Natural killer cell (primary cell): ENCODE measurements around the gene AJAP1. TPM values are rescaled to one million over a fixed set of nuclear protein-coding genes. Genes with fewer than 3 reads are reported as not detected.

Experiments
- ATAC-seq, 3 donors: fragments of 150-1000 bp in 2 of 3; fragments of 200-7000 bp in 1 of 3; cut with Tn5 transposase; 1 replicate in 1 of 3; 2 replicates in 2 of 3; pipeline ENCODE4 v1.10.0; 2021; ENCODE audit warnings: mild to moderate bottlenecking in 2 of 3, moderate library complexity in 2 of 3
- DNase-seq, 2 donors: peaks; one replicate each; pipeline versions ENCODE4 v3.0.0 to v3.0.0-alpha.2; 2013 to 2021; ENCODE audit warnings: mixed read lengths in 1 of 2
- H3K27ac ChIP-seq: one replicate; pipeline ENCODE4 v1.5.1; 2013; ENCODE audit warnings: mild to moderate bottlenecking, low read length
- H3K27me3 ChIP-seq: one replicate; pipeline ENCODE4 v1.6.1; 2013; ENCODE audit warnings: low read length; ENCODE audit not compliant: control insufficient read depth, insufficient read depth
- H3K36me3 ChIP-seq: one replicate; pipeline ENCODE4 v1.6.1; 2013; ENCODE audit warnings: low read length; ENCODE audit not compliant: control insufficient read depth, insufficient read depth
- H3K4me1 ChIP-seq: one replicate; pipeline ENCODE4 v1.6.1; 2013; ENCODE audit warnings: low read length; ENCODE audit not compliant: control insufficient read depth, insufficient read depth
- H3K4me3 ChIP-seq: one replicate; pipeline ENCODE4 v1.5.1; 2013; ENCODE audit warnings: low read length
- H3K9me3 ChIP-seq: one replicate; pipeline ENCODE4 v1.6.1; 2013; ENCODE audit warnings: low read length; ENCODE audit not compliant: control insufficient read depth, insufficient read depth
- H3K27ac Mint-ChIP-seq, 2 donors: one replicate each; pipeline ENCODE4 v1.8.0; 2022; ENCODE audit warnings: mild to moderate bottlenecking in 2 of 2, mixed read lengths in 2 of 2, moderate library complexity in 1 of 2
- H3K27me3 Mint-ChIP-seq, 2 donors: one replicate each; pipeline ENCODE4 v1.8.0; 2022; ENCODE audit warnings: low read depth in 2 of 2, mixed read lengths in 2 of 2
- H3K36me3 Mint-ChIP-seq: one replicate; pipeline ENCODE4 v1.8.0; 2022; ENCODE audit warnings: mixed read lengths
- H3K4me1 Mint-ChIP-seq, 2 donors: one replicate each; pipeline ENCODE4 v1.8.0; 2022; ENCODE audit warnings: mixed read lengths in 2 of 2
- H3K4me3 Mint-ChIP-seq: one replicate; pipeline ENCODE4 v1.8.0; 2022; ENCODE audit warnings: mild to moderate bottlenecking, moderate library complexity, mixed read lengths
- H3K9me3 Mint-ChIP-seq, 2 donors: one replicate each; pipeline ENCODE4 v1.8.0; 2022; ENCODE audit warnings: mixed read lengths in 2 of 2
- WGBS: methylation state at CpG from one replicate; pipeline ENCODE4 v1.1.7; 2013; ENCODE audit warnings: missing lambda C conversion rate; ENCODE audit not compliant: insufficient coverage; 5-methylcytosine and 5-hydroxymethylcytosine counted together
- intact Hi-C: fragments of 100-400 bp; cut with micrococcal nuclease; formaldehyde crosslinking; loops from one replicate; pipeline ENCODE4 v1.14.2; 2022
- total RNA-seq, 4 donors: library from RNA; stranded (reverse); fragments of 120-200 nt in 1 of 4; gene quantifications; one replicate each; pipeline versions ENCODE4 v1.2.3 to v1.2.4, GENCODE V29; 2013 to 2022
- TF ChIP-seq, protein P1 (sequence below): fragments of 200-600 bp; IDR thresholded peaks from one replicate; pipeline ENCODE4 v1.8.0; 2022; ENCODE audit warnings: antibody characterized with exemption

Gene AJAP1
- total RNA-seq, 3 donors from 2014 or later (not counting 1 experiment from before 2014, with no cell fraction given) = not detected

DNA sequence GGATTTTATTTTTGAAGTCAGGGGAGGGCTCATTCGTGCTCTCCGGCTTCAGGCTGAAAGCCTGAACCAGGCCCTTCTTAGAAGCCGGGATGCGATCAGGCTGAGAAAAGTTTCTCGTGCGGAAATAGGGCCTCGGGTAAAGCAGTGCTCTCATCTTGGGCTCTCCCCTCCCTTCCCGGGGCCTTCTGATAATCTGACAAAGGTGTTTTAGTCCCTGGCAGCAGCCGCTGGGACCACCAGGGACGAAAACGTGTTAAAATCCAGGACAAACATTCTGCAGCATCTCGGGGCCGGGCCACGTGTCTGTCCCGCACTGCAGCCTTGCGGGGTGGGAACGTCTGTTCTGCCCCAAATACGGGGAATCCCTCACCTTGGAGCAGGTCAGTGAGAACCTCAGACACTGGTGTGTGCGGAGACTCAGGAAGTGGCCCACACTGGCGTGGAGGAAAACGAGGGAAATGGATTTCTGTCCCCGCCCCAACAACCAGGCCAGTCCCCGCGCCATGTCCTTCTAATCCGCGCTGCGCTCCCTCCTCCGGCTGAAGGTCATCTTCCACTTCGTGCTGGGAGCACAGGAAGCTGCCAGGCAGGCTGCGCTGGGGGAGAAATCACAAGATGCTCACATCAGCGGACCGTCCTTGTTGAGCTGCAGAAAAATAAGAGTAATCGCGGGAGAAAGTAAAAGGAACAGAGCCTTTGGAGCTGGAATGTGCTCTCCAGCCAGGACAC, 16.6 kb upstream of the AJAP1 start:
- no peak overlapping the region for H3K4me3 Mint-ChIP-seq
- no peaks in the 10 kb centered on the region for H3K9me3 ChIP-seq
- intact Hi-C loops = no loop called here
- WGBS = 61% methylated on average over 34 of the region's 34 CpGs
- no peaks in the 10 kb centered on the region for H3K27me3 ChIP-seq
- no peaks in the 10 kb centered on the region for H3K4me1 Mint-ChIP-seq
- no peaks in the 10 kb centered on the region for H3K9me3 Mint-ChIP-seq
- H3K36me3 ChIP-seq = no peaks in the 10 kb centered on the region
- DNase-seq = no peak
- peaks cover 8 to 15% of the 10 kb centered on the region in 2 donors for H3K27me3 Mint-ChIP-seq
- TF ChIP-seq, protein P1, sequence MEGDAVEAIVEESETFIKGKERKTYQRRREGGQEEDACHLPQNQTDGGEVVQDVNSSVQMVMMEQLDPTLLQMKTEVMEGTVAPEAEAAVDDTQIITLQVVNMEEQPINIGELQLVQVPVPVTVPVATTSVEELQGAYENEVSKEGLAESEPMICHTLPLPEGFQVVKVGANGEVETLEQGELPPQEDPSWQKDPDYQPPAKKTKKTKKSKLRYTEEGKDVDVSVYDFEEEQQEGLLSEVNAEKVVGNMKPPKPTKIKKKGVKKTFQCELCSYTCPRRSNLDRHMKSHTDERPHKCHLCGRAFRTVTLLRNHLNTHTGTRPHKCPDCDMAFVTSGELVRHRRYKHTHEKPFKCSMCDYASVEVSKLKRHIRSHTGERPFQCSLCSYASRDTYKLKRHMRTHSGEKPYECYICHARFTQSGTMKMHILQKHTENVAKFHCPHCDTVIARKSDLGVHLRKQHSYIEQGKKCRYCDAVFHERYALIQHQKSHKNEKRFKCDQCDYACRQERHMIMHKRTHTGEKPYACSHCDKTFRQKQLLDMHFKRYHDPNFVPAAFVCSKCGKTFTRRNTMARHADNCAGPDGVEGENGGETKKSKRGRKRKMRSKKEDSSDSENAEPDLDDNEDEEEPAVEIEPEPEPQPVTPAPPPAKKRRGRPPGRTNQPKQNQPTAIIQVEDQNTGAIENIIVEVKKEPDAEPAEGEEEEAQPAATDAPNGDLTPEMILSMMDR = no peak
- H3K4me1 ChIP-seq = no peaks in the 10 kb centered on the region
- no peak overlapping the region for H3K27ac ChIP-seq
- no peak overlapping the region for H3K4me3 ChIP-seq
- no peaks in the 10 kb centered on the region for H3K36me3 Mint-ChIP-seq
- no peak for ATAC-seq
- no peak overlapping the region for H3K27ac Mint-ChIP-seq

DNA sequence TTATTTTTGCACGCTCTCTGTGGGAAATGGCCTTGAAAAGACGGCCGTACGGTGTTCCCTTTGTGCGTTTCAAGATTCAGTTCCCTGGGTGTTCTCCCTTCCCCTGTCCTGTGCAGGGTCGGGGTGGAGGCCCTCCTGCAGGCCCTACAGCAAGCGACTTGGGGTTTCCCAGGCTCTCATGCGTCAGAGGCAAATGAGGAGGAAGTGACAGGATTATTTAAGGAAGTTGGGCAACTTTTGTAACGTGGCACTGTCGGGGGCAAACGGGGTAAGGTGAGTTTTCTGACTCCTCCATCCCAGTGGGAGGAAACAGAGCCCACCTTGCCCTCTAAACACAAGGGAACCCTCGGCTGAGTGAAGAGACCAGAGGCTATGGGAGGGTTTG, 16.1 kb upstream of the AJAP1 start:
- Histone ChIP-seq H3K4me1 (no peaks in the 10 kb centered on the region), H3K27ac (no peak overlapping the region), H3K27me3 (no peaks in the 10 kb centered on the region), H3K36me3 (no peaks in the 10 kb centered on the region), H3K9me3 (no peaks in the 10 kb centered on the region), H3K4me3 (no peak overlapping the region)
- H3K36me3 Mint-ChIP-seq = no peaks in the 10 kb centered on the region
- H3K4me3 Mint-ChIP-seq = no peak overlapping the region
- intact Hi-C loops = no loop called here
- peaks cover 8 to 21% of the 10 kb centered on the region in 2 donors for H3K27me3 Mint-ChIP-seq
- DNase-seq = no peak
- H3K27ac Mint-ChIP-seq = no peak overlapping the region
- no peak for ATAC-seq
- TF ChIP-seq, protein P1 = no peak
- H3K9me3 Mint-ChIP-seq = no peaks in the 10 kb centered on the region
- 27% methylated on average over 8 of the region's 12 CpGs for WGBS
- H3K4me1 Mint-ChIP-seq = no peaks in the 10 kb centered on the region

DNA sequence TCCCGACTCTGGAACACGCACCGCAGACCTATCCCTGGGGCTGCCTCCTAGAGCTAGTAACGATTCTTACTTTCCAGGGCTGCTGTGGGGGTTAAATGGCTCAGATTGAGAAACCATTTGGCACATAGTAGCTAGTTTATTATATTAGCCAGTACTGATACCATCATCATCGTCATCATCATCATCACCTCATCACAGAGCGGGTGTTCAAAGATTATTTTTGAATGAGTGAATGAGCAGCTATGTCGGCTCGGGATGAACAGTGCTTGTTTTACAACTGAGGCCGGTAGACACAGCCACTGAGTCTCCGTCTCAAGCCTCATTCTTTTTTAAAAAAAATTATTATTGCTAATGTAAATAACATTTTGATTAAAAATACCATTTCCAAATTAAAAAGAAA, 13.5 kb upstream of the AJAP1 start:
- 84% methylated on average over 4 of the region's 10 CpGs for WGBS
- no peaks in the 10 kb centered on the region for H3K9me3 ChIP-seq
- TF ChIP-seq, protein P1 = no peak
- Mint-ChIP-seq H3K9me3 (no peaks in the 10 kb centered on the region), H3K27me3 (peaks cover 8 to 24% of the 10 kb centered on the region in 2 donors), H3K27ac (no peak overlapping the region), H3K36me3 (no peaks in the 10 kb centered on the region), H3K4me3 (no peak overlapping the region), H3K4me1 (no peaks in the 10 kb centered on the region)
- H3K27me3 ChIP-seq = no peaks in the 10 kb centered on the region
- H3K4me3 ChIP-seq = no peak overlapping the region
- no peak for ATAC-seq
- H3K36me3 ChIP-seq = no peaks in the 10 kb centered on the region
- DNase-seq = no peak
- intact Hi-C loops = no loop called here
- no peaks in the 10 kb centered on the region for H3K4me1 ChIP-seq
- no peak overlapping the region for H3K27ac ChIP-seq

DNA sequence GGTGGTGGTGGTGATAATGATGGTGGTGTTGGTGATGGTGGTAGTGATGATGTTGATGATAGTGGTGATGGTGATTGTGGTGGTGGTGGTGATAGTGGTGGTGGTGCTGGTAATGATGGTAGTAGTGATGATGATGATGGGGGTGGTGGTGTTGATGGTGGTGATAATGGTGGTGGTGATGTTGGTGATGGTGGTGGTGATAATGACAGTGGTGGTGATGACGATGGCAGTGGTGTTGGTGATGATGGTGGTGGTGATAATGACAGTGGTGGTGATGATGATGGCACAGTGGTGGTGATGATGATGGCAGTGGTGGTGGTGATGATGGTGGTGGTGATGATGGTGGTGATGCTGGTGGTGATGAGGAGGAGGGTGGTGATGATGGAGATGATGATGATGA, 7.0 kb upstream of the AJAP1 start:
- H3K27me3 Mint-ChIP-seq = peaks cover 5 to 12% of the 10 kb centered on the region in 2 donors
- H3K27me3 ChIP-seq = peaks cover 2% of the 10 kb centered on the region
- intact Hi-C loops = no loop called here
- H3K9me3 ChIP-seq = no peaks in the 10 kb centered on the region
- TF ChIP-seq, protein P1 = no peak
- no peak for ATAC-seq
- H3K4me1 ChIP-seq = no peaks in the 10 kb centered on the region
- H3K27ac Mint-ChIP-seq = no peak overlapping the region
- H3K27ac ChIP-seq = no peak overlapping the region
- no peak overlapping the region for H3K4me3 Mint-ChIP-seq
- no peaks in the 10 kb centered on the region for H3K9me3 Mint-ChIP-seq
- H3K36me3 Mint-ChIP-seq = no peaks in the 10 kb centered on the region
- DNase-seq = no peak
- peaks cover 0 to 4% of the 10 kb centered on the region in 2 donors for H3K4me1 Mint-ChIP-seq
- no peaks in the 10 kb centered on the region for H3K36me3 ChIP-seq
- H3K4me3 ChIP-seq = no peak overlapping the region
- WGBS = 78% methylated on average over 1 of the region's 1 CpG
